Activated CD8-positive, alpha-beta memory T cell treated with anti-CD3 and anti-CD28 coated beads, Interleukin-2, amount 50 U/mL, for 4 hours (primary cell): ENCODE results near the gene IAPP.
"Not testable (repeated sequence)": the region's sequence is repeated elsewhere in the genome, so short reads cannot be mapped to it uniquely, and the experiment has no call there.

Experiments used
- DNase-seq: peaks from one replicate; pipeline ENCODE4 v3.0.0-alpha.2; 2020

IAPP gene

DNA sequence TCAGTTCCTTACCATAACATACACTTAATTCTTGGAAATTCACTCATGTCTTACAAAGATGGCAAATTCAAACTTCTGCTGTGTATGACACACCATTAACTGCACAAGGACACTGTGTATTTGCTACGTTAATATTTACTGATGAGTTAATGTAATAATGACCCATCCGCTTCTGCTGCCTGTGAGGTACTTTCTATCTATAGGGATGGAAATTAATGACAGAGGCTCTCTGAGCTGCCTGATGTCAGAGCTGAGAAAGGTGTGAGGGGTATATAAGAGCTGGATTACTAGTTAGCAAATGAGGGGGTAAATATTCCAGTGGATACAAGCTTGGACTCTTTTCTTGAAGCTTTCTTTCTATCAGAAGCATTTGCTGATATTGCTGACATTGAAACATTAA is at the start of gene IAPP:
TSS of gene IAPP (plus strand) at position 301 of the 400 bp plus-strand sequence. CDS start 450 bp downstream, outside the sequence.
- DNase-seq = no peak

DNA sequence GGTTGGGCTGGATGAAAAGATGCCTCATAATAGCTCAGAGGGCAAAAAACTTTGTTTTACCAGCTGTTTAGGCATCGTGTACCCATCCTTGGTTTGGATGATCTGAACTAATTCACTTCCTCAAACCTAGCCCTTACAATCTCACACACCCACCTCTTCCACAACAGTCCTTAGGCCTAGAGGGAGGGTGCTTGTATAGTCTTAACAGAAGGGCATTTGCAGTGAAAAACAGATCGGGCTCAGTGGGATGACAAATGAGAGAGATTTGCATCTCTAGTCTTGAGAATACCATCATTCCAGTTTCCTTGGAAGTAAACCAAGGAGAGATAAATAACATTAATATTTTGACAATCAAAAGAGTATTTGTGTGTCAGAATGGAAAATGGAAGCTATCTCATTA is 49.0 kb upstream of the IAPP start:
- DNase-seq = no peak

DNA sequence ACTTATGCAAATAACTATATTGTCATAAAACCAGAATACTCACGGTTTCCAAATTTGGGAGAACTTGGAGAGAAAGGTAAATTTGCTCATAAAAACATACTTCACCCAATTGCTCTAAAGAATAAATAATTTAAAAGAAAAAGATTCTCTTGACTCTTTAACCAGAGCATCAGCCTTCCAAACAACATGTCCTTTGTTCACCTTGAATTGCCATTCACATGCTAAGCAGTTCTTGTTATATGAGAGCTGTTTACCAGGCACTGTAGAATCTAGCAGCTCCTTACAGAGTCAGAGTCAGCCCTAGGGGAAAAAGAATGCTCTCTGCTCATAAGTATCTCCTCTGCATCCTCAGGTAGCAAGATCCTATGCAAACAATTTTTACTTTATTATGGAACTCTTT is 48.2 kb upstream of the IAPP start:
- DNase-seq = no peak

DNA sequence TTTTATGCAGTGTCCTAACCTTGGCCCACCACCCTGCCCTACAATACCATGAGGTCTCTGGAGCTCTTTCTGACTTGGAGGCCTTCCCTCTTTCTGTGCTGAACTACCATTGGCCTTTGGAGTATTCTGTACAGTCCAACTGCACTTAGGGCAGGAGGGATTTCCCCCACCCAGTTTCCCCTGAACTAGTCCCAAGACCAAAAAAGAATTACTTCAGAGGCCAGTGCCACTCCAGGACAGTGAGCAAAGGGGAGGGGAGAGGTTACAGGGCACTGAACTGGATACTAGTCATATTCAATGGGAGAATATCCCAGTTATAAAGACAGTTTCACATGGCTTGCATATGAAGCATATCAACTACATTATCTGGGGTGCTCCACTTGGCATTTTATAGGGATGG is 44.1 kb upstream of the IAPP start:
- DNase-seq = no peak

GRCh38 chr12:21330682-21331253 is 41.9 kb upstream of the IAPP start:
- no peak for DNase-seq

- DNase-seq = no peak
Observed at GRCh38 chr12:21334771-21335325, 37.9 kb upstream of the IAPP start, which contains the start of gene SLCO1A2. Gene SLCO1A2 (minus strand): TSS chr12:21334917. CDS start chr12:21334647, 270 bp downstream.

DNA sequence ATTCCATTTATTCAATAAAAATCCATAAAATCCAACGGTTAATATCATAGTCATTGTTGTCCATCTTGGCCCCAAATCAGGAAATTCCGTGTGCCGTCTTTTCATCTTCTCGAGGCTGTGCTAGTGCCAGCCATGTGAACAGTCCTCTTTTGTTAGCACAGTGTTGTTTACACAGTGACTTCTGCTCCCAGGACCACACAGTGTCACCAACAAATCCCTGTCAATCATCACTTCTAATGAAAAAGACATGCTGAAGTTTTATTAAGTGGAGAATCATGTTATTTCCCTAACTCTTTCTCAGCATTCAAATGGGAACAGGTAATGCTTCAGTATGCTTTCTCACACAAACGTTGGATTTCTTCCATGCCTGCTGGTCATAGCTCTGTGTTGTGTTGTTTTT is 36.0 kb upstream of the IAPP start:
- DNase-seq = no peak

DNA sequence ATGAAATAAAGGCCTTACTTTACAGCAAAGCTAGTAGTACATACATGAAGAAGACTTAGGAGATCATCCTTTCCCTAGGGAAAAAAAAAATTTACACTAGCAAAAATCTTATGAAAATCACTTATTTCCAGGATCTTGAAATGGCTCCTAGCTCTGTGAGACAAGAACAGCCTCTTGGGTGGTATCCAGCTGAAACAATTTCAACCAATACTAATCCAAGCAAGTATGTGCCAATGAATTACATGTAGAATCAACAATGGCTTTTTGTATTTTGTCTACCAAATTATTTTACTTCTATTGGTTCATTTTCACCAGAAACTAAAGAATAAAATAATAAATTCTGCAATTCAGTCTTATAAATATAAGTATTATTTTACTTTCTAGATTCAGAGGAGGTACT is 35.2 kb upstream of the IAPP start:
- no peak for DNase-seq

GRCh38 chr12:21337959-21338744 is 34.5 kb upstream of the IAPP start:
- DNase-seq = no peak

DNA sequence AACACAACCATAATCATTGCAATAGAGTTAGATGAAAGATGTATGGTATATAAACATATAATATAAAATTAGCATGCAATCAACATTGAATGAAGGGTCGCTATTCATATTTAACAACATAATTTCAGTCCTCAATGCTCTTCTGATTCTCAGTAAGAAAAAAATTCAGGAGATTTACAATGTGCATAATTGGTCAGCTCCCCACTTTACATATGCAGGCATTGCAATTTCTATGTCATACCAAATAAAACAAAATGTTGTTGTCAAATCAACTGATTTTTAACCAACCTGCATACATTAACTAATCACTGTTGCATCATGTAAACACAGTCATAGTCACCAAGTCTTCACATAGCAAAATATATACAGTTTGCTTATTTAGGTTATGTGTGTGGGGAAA is 32.8 kb upstream of the IAPP start:
- DNase-seq = no peak

- DNase-seq = no peak
Observed at GRCh38 chr12:21340403-21340802, 32.3 kb upstream of the IAPP start.

GRCh38 chr12:21341769-21342168 is 30.9 kb upstream of the IAPP start:
- DNase-seq = no peak

DNA sequence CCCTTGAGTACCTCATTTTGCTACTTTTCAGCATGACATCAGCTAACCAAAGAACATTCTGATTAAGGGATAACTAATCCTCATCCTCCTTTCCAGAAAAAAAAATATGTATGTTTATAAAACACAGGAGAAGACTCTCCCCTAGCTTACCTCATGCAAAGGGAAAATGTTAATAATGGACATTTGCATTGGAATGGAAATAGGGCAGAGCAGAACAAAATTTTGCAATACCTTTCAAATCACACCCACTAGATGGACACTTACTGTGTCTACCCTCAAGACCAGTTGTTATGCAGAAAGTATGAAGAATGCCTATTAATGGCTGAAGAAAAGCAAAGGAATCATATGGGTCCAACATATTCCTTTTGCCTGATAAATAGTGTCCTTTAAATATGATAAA is 29.1 kb upstream of the IAPP start:
- no peak for DNase-seq

DNA sequence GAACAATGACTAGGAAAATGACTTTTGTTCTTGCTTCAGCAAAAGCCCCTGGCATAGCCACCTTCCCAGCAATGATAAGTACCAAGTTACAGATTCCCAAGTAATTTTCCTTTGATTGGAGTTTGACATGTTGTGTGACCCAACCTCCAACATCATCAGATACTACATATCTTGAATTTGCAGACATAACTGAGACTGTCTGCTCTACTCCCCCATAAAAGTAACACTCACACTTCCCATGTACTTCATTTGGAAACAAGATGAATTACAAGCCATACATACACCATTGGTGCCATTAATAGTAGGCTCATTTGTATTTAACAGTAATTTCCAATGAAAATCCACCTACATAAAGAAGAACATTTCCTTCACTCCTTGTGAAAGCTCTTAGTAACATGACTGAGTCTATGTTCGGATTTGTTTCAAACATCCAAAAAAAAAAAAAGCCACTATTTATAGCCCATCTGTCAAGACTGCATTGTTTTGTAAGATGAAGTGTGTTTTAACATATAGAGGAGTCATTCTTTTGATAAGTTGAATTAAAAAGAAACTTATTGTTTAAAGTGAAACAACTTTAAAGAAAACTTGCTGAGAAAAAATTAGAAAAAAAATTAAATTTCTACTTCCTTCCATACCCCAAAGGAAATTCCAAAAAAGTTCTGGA is 26.0 kb upstream of the IAPP start:
- DNase-seq = no peak

GRCh38 chr12:21350975-21351374 is 21.7 kb upstream of the IAPP start:
- no peak for DNase-seq

DNA sequence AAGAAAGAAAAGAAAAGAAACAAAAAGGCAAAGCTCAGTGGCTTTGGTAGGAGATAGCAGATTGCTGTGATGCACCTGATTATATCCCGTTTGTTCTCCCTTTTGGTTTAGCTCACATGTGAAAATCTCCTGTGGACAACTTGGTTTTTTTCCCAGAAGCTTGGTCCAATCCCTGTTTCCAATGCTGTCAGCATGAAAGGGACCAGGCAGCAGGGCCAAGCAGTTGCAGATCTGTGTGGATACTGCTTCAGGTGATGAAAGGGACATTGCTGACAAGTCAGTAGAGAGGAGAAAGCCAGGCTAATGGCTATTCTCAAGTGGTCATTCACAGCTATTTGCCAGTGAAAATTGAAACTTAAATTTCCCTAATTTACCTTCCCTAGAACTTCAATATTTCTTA is 19.2 kb upstream of the IAPP start:
- DNase-seq = no peak

GRCh38 chr12:21353948-21354347 is 18.8 kb upstream of the IAPP start:
- no peak for DNase-seq

DNA sequence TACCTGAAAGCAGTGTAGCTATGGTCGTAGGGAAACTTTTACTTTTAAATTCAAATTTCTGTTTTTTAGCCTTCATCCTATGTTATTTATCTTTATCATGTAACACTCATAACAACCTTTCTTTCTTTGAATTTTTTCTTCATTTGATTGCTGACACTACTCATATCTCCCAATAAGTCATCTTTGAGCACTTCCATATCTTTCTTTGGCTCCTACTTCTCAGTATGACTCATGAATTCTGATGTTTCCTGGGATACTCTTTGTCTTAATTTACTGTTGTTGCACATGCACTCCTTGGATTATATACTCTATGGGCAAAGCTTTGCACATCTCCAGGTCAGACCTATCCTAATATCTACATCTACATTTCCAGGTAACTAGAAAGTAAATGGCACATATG is 18.1 kb upstream of the IAPP start:
- no peak for DNase-seq

DNA sequence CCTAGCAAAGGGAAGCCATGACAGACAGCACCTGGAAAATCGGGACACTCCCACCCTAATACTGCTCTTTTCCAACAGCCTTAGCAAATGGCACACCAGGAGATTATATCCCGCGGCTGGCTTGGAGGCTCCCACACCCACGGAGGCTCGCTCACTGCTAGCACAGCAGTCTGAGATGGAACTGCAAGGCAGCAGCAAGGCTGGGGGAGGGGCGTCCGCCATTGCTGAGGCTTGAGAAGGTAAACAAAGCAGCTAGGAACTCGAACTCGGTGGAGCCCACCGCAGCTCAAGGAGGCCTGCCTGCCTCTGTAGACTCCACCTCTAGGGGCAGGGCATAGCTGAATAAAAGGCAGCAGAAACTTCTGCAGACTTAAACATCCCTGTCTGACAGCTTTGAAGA is 12.1 kb upstream of the IAPP start:
- DNase-seq = not testable (repeated sequence)

GRCh38 chr12:21369141-21369980 is 3.3 kb upstream of the IAPP start:
- DNase-seq = no peak

- DNase-seq = no peak
Observed at GRCh38 chr12:21370845-21371449, 1.8 kb upstream of the IAPP start.

DNA sequence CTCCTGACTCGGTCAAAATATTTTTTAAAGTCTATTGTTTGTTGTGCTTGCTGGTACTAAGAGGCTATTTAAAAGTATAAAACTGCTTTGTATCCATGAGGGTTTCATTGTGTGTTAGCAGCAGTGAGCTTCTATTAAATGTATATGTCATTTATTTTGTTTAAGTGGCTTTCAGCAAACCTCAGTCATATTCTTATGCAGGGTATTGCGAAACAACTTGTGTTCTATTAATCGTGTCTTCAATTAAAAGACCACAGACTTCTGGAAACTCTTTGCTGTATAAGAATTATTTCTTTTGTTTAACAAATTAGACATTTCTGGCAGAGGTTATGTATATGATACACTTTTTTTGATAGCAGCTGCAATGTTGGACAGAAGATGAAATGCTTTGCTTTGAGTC is 6.5 kb downstream of the IAPP start:
- DNase-seq = no peak
